Mesodermal cell (in vitro differentiated cells): ENCODE results near the gene FAM185A.
"Not testable (repeated sequence)": the region's sequence is repeated elsewhere in the genome, so short reads cannot be mapped to it uniquely, and the experiment has no call there.

Experiments
- H3K27ac ChIP-seq: 2 replicates; pipeline ENCODE4 v1.7.0; 2013; ENCODE audit warnings: mild to moderate bottlenecking, low read depth, low read length, moderate library complexity; ENCODE audit not compliant: severe bottlenecking
- H3K36me3 ChIP-seq: 2 replicates; pipeline ENCODE4 v1.7.1; 2013; ENCODE audit warnings: mild to moderate bottlenecking, low read length, moderate library complexity; ENCODE audit not compliant: control insufficient read depth, insufficient read depth
- H3K4me1 ChIP-seq: one replicate; pipeline ENCODE4 v1.7.1; 2013; ENCODE audit warnings: mild to moderate bottlenecking, low read length; ENCODE audit not compliant: insufficient read depth, control insufficient read depth, poor library complexity, severe bottlenecking
- H3K4me3 ChIP-seq: 2 replicates; pipeline ENCODE4 v1.7.0; 2013; ENCODE audit warnings: low read length, control low read depth, mild to moderate bottlenecking; ENCODE audit not compliant: insufficient read depth, poor library complexity, severe bottlenecking; ENCODE audit errors: extremely low read depth
- H3K9me3 ChIP-seq: 2 replicates; pipeline ENCODE4 v1.7.1; 2013; ENCODE audit warnings: mild to moderate bottlenecking, low read length, moderate library complexity; ENCODE audit not compliant: control insufficient read depth
- WGBS, 2 experiments: methylation state at CpG; one replicate each; pipeline ENCODE4 v1.1.5; 2013; ENCODE audit warnings: missing lambda C conversion rate in 2 of 2; ENCODE audit not compliant: insufficient coverage in 2 of 2; 5-methylcytosine and 5-hydroxymethylcytosine counted together

Gene FAM185A

GRCh38 chr7:102833343-102833742, 84.5 kb downstream of the FAM185A start:
- no peaks in the 10 kb centered on the region for H3K9me3 ChIP-seq
- H3K36me3 ChIP-seq: no peaks in the 10 kb centered on the region
- 83 to 94% methylated on average over 2 to 3 of the region's 5 CpGs for WGBS, 2 experiments
- no peak overlapping the region for H3K4me3 ChIP-seq
- H3K27ac ChIP-seq: no peak overlapping the region
- H3K4me1 ChIP-seq: peaks cover 25% of the 10 kb centered on the region

DNA sequence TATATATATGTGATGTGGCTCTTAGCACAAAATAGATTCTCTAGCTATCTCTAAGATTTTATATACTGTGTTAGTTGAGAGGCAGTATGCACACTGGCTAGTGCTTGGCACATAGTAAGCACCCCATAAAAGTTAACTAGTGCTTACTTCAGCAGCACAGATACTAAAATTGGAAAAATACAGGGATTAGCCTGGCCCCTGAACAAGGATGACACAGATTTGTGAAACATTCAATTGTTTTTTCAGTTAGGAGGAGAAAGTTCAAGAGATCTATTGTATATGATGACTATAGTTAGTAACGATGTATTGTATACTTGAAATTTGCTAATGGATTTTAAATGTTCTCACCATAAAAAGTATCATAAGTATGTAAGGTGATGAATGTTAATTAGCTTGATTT, 85.7 kb downstream of the FAM185A start:
- Histone ChIP-seq H3K4me3 (no peak overlapping the region), H3K4me1 (peaks cover 24% of the 10 kb centered on the region), H3K9me3 (no peaks in the 10 kb centered on the region), H3K36me3 (no peaks in the 10 kb centered on the region), H3K27ac (no peak overlapping the region)
- WGBS, 2 experiments: no CpG with 5 or more reads among the region's 1 CpG

- peak overlapping the region; percentile 68 for H3K27ac ChIP-seq
- H3K4me1 ChIP-seq: peaks cover 19% of the 10 kb centered on the region
- H3K9me3 ChIP-seq: no peaks in the 10 kb centered on the region
- 57 to 77% methylated on average over 1 of the region's 1 CpG for WGBS, 2 experiments
- H3K36me3 ChIP-seq: no peaks in the 10 kb centered on the region
- H3K4me3 ChIP-seq: no peak overlapping the region
These were observed 86.2 kb downstream of the FAM185A start for GRCh38 chr7:102834999-102835398.

DNA sequence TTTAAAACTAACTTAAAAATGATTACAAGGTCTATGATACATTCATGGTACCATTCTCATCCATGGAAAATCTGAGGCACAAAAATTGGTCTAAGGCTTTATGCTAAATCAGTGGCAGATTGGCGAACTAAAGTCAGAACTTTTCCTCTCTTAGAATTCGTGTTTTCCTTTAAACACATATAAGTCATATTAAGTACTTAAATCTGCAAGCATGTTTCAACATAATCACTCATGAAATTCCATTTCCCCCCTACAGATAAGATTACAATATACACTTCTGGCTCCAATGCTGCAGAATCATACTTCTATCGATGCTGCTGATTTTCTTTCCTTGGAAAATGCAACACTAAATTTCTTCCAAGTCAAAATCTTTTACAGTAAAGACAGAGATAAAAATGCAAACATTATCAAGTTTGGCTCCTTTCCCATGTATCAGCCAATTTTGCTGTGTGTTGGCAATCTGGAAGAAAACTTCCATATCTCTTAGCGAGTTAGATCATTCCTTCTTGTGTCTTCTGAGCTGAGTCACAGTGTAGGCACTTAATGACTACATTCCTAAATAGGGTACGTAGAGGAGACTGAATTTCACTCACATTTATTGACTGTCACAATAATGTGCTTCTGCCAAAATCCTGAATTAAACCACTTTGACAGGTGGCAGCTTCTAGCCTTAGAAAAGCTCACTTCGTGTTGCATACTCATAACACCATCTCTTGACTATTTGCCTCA, 87.6 kb downstream of the FAM185A start:
- Histone ChIP-seq H3K4me1 (peaks cover 15% of the 10 kb centered on the region), H3K36me3 (no peaks in the 10 kb centered on the region), H3K9me3 (no peaks in the 10 kb centered on the region), H3K27ac (peak overlapping the region; percentile 76), H3K4me3 (no peak overlapping the region)
- 88 to 94% methylated on average over 4 to 5 of the region's 6 CpGs for WGBS, 2 experiments

GRCh38 chr7:102836977-102837376, 88.2 kb downstream of the FAM185A start:
- peak overlapping the region; percentile 76 for H3K27ac ChIP-seq
- H3K9me3 ChIP-seq: no peaks in the 10 kb centered on the region
- no peaks in the 10 kb centered on the region for H3K36me3 ChIP-seq
- WGBS, 2 experiments: 100% methylated on average over 1 of the region's 1 CpG
- peaks cover 15% of the 10 kb centered on the region for H3K4me1 ChIP-seq
- no peak overlapping the region for H3K4me3 ChIP-seq

DNA sequence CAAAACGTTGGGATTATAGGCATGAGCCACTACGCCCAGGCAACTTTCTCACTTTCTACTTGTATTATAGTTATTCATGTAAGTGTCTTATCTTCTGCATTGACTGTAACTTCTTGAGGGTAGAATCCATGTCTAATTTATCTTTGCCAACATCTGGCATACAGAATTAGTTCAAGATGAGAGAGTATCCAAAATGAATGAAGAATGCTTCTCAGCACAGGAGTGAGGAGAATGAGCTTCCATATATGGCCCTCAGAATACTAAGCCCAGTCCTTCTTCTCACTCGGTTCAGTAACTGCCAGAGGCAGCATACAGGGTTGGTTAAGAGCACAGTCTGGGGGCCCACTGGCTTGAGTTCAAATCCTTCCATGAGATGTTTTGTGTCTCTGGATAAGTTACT, 89.0 kb downstream of the FAM185A start:
- Histone ChIP-seq H3K4me1 (peaks cover 15% of the 10 kb centered on the region), H3K27ac (no peak overlapping the region), H3K4me3 (no peak overlapping the region), H3K36me3 (no peaks in the 10 kb centered on the region), H3K9me3 (no peaks in the 10 kb centered on the region)
- WGBS, 2 experiments: 100% methylated on average over 1 of the region's 3 CpGs

DNA sequence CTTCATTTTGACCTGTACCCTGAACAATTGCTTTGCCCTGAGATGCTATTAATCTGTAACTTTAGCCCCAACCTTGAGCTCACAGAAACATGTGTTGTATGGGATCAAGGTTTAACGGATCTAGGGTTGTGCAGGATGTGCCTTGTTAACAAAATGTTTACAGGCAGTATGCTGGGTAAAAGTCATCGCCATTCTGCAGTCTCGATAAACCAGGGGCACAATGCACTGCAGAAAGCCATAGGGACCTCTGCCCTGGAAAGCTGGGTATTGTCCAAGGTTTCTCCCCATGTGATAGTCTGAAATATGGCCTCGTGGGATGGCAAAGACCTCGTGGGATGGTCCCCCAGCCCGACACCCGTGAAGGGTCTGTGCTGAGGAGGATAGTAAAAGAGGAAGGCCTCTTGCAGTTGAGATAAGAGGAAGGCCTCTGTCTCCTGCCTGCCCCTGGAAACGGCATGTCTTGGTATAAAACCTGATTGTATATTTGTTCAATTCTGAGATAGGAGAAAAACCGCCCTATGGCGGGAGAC, 89.8 kb downstream of the FAM185A start:
- not testable (repeated sequence) for H3K9me3 ChIP-seq, H3K27ac ChIP-seq, H3K36me3 ChIP-seq, H3K4me3 ChIP-seq
- H3K4me1 ChIP-seq: peaks cover 15% of the 10 kb centered on the region
- 91 to 96% methylated on average over 7 to 10 of the region's 10 CpGs for WGBS, 2 experiments

DNA sequence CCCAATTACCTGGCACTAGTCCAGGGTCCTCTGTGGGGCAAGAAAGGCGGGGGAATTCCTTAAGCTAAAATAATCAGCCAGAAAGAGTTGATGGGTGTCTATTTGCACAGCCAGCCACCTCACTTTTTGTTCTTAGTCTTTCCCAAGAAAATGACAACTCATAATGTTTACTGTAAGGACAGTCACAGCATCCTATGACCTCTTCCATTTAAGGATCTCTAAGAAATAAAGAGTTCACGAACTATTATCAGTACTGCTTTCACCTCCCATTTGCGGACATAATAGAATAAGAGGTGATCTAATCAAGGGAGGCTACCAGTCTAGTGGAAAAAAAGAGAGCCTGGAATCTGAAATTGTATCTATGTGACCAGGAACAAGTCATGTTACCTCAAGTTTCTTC, 91.6 kb downstream of the FAM185A start:
- H3K4me3 ChIP-seq: no peak overlapping the region
- H3K4me1 ChIP-seq: peaks cover 15% of the 10 kb centered on the region
- WGBS, 2 experiments: 100% methylated on average over 1 of the region's 3 CpGs
- H3K9me3 ChIP-seq: no peaks in the 10 kb centered on the region
- H3K36me3 ChIP-seq: no peaks in the 10 kb centered on the region
- H3K27ac ChIP-seq: no peak overlapping the region

- Histone ChIP-seq H3K4me3 (no peak overlapping the region), H3K4me1 (peaks cover 10% of the 10 kb centered on the region), H3K36me3 (no peaks in the 10 kb centered on the region), H3K27ac (no peak overlapping the region), H3K9me3 (no peaks in the 10 kb centered on the region)
- whole genome bisulfite sequencing, 2 experiments: 100% methylated on average over 1 of the region's 2 CpGs; no CpG with 5 or more reads in 1 of the 2 experiments
These were observed 92.5 kb downstream of the FAM185A start for GRCh38 chr7:102841290-102841689.

DNA sequence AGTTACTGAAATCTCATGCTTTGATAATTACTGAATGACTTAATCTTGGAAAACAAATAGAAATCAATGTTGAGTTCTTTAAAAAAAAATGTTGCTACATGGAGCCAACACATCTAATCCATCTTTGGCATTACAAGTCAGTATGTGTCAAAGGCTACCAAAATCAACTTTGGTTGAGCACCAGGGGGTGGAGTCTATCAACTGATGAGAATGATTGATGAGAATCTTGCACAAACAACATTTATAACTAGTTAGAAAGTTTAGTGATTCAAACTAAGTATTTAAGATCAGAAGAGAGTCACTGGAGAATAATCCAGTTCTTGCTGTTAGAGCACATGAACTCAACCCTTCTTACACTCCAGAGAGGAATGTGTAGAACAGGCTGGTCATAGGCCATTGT, 93.5 kb downstream of the FAM185A start:
- no peaks in the 10 kb centered on the region for H3K36me3 ChIP-seq
- no peaks in the 10 kb centered on the region for H3K9me3 ChIP-seq
- no peak overlapping the region for H3K27ac ChIP-seq
- peaks cover under 1% of the 10 kb centered on the region for H3K4me1 ChIP-seq
- no peak overlapping the region for H3K4me3 ChIP-seq

GRCh38 chr7:102843850-102844249, 95.1 kb downstream of the FAM185A start:
- no peak overlapping the region for H3K27ac ChIP-seq
- WGBS, 2 experiments: 94 to 97% methylated on average over 3 of the region's 3 CpGs
- no peaks in the 10 kb centered on the region for H3K9me3 ChIP-seq
- no peaks in the 10 kb centered on the region for H3K4me1 ChIP-seq
- no peaks in the 10 kb centered on the region for H3K36me3 ChIP-seq
- H3K4me3 ChIP-seq: no peak overlapping the region
